Fibroblast of skin of right quadriceps (primary cell): ENCODE results near the gene R3HDM2.

ENCODE experiments used
- DNase-seq: peaks from one replicate; pipeline ENCODE4 v3.0.0-alpha.2; 2013

The R3HDM2 gene

DNA sequence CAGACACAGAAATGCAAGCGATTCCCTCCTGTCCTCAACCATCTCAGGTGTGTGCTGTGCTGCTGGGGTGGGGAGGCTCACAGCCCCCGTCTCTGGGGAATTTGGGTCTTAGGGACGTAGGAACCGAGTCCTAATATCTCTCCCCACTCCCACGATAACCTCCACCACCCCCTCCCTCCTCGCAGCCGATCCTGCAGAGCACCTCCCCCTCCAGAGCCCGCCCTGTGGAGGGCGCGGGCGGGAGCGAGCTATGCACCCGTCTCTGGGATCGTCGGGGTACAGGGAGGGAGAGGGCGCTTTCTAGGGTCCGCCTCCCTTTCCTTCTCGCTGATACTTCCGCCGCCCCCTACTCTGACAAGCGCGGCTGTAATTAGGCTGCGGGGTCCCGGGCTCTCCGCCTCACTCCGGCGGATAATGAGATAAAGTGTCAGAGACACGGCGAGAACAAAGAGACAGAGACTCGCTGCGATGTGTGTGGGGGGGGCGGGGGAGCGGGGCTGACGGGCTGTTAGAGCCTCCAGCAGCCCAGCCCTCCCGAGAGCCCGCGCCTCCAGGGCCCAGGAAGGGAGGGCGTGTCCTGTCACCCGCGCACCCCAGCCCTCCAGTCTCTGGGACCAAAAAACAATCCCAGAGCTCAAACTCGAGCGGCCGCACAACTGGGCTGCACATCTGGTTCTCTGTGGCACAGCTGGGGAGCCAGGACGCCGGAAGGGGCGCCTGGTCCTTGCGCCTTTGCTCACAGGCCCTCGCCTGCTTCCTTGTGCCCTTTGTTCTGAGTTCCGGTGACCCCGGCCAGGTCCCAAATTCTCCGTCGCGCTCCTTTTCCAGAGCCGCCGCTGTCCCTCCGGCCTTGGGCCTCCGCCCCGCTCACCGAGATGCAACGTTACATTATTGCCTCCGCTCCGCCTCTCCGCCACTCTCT, 192.7 kb downstream of the R3HDM2 start:
- DNase-seq, result no peak

DNA sequence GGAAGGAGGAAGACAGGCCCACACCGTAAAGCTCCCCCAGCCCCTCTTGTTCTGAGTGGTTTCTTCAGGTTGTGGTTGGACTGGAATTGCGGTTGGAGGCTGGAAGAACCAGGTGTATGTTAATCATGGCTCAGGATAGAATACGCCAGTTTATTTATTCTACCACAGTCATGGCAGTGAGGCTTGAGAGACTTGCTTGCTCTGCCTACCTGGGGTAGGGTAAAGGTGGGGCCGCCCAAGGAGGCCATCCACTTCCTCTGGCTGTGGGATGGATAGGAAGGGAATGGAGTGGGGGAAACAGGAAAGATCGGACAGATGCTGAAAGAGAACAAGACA, 193.3 kb downstream of the R3HDM2 start:
- no peak for DNase-seq

DNA sequence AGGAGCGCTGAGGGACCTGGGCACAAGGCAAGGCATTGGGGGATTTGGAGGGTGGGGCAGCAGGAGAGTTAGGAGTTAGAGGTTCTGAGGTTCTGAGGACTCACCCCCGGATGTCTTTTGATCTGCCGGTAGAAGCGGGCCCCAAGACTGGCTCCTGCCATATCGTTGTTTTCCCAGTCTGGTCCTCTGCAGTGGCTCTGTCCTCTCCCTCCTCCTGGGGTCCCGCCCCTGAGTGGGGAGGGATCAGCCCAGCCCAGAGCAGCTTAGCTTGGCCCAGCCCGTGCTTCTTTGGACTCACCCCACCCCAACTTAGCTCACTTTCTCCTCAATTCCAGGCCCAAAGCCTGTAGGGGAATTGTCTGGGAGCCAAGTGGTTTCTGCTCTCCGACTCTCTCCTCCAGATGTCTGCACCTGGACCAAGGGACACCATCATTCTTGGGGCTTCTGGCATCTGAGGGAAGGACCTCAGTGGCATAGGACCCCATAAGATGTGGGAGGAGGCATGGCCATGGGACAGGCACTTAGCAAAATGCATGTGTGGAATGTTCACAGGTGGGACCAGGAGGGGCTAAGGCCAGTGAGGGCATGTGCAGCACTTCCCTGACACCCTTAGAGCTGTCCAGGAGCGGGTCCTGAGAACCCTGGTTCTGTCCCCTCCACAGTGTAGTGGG, 193.8 kb downstream of the R3HDM2 start:
- DNase-seq, result no peak

DNA sequence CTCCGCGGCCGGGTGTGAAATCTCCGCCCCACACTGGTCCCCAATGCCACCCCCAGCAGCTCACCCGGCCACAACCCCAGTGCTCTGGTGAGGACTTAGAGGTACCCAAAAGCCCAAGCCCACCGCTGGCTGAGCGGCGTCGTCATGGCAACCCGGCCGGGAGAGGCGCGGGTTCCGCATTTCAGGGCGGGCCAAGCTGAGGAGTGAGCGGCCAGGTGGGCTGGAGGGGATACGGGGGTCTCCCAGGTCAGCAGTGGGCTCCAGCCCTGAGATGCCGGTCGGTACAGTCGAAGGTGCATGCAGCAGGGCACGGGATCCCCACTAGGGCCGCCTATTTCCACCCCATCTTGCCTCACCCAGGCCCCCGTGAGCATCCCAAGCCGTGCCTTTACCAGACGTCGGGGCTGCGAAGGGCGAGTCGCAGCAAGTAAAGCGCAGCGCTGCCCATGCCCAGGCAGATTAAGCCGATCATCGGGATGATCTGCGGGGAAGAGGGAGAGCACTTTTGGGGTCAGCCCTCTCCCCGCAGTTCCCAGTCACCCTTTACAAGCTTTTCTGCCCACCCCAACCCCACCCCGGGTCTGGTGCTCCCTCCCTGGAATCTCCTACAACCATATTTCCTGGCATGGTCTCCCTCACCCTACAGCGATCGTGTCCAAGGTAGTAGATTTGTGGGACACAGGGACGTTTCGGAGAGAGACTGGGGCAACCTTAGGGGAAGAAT, 194.5 kb downstream of the R3HDM2 start:
- no peak for DNase-seq

DNA sequence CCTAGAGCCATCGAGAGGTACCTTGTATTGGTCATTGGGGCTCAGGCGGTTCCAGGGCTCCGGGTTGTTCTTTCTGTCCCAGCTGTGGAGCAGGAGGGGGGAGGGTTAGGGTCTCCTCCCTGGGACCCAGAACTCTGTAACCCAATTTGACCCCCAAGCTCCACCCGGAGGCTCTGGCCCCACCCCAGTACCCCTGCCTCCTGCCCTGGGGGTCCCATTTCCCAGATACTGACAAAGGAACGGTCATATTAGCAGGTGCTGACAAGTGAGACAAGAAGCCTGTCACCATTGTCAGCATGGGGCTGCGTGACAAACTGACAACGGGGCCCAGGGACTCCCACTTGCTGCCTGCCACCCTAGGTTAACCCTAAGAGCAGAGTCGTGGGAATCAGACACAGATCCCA, 195.1 kb downstream of the R3HDM2 start:
- DNase-seq, result no peak

DNA sequence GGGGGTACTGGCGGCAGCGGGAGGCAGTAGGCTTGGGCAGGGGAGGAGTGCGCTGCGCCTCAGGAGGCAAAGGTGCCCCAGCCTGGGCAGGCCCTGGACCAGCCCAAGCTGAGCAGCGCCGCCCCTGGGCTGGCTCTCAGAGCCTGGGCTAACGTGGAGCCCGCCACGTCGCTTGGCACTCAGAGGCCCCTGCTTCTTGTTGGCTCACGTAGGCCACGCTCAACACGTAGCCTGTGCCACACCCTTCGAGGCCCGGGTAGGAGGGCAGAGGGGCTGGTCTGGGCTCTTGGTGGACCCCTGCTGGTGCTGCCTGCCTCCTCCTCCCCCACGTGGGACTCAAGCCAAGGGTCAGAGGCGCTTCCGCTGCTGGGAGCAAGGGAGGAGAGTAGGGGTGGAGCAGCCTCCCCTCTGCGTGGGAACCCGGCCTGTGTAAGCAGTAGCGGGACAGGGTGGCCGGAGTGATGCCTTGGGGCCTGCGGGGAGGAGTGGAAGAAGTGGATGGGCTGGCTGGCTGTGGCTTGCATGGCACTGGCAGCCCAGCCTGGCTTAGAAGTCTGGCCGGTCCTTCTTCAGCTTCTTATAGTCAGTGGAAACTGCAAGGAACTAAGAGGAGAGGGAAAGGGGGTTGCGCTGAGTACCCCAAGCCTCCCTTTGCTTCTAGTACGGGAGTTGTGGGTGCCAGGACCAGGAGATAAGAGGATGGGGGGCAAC, 195.7 kb downstream of the R3HDM2 start:
- DNase-seq, result peak; percentile 74

DNA sequence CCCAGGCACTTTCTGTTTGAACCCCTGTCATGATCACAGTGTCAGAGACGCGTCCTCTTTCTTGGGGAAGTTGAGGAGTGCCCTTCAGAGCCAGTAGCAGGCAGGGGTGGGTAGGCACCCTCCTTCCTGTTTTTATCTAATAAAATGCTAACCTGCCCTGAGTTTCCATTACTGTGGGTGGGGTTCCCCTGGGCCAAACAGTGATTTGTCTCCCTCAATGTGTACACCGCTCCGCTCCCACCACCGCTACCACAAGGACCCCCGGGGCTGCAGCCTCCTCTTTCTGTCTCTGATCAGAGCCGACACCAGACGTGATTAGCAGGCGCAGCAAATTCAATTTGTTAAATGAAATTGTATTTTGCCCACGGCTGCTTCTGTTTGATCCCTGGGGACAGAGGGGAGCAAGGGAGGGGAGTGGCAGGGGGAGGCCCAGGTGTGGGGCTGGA, 196.2 kb downstream of the R3HDM2 start:
- no peak for DNase-seq

DNA sequence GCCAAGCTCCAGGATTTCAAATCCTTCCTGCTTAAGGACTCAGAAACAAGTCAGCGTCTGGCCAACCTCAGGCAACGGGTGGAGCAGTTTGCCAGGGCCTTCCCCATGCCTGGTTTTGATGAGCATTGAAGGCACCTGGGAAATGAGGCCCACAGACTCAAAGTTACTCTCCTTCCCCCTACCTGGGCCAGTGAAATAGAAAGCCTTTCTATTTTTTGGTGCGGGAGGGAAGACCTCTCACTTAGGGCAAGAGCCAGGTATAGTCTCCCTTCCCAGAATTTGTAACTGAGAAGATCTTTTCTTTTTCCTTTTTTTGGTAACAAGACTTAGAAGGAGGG, 196.6 kb downstream of the R3HDM2 start:
- peak; percentile 58 for DNase-seq

DNA sequence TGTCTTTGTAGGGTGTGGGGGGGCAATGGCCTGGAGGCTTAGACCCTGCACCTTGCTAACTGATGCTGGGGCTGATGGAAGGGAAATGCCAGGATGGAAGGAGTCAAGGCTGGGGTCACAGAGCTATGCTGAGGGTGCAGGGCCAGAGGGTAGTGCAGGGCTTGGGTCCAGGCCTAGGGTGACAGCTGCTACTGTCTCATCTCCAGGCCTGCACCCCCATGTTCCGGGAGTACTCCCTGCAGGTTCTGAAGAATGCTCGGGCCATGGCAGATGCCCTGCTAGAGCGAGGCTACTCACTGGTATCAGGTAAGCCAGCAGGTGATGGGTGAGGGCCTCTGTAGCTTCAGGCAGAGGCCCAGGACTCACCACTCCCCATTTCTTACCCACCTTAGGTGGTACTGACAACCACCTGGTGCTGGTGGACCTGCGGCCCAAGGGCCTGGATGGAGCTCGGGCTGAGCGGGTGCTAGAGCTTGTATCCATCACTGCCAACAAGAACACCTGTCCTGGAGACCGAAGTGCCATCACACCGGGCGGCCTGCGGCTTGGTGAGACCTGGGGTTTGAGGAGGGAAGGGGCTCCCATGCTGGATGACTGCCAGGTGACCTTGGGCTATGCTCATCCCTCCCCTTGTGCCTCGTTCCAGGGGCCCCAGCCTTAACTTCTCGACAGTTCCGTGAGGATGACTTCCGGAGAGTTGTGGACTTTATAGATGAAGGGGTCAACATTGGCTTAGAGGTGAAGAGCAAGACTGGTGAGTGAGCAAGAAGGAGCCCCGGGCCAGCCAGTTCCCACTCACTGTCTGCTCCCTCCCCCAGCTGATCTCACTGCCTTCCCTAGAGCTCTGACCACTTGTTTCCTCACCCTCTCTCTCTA, 197.2 kb downstream of the R3HDM2 start:
- DNase-seq, result no peak

DNA sequence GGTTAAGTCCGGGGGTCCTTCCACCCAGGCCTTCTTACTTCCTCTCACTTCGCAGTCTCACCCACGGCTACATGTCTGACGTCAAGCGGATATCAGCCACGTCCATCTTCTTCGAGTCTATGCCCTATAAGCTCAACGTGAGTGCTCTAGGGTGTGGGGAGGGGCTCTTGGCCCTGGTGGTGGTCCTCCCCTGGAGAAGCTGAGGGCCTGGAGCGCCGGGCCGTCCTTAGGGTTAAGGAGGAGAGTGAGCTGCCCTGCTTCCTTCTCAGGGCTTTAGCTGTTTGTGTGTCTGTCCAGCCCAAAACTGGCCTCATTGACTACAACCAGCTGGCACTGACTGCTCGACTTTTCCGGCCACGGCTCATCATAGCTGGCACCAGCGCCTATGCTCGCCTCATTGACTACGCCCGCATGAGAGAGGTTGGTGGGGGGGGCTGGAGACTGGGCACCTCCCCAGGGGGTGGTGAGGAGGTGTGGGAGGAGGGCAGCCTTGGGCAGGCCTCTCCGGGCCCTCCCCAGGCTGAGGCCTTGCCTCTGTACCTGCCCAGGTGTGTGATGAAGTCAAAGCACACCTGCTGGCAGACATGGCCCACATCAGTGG, 198.6 kb downstream of the R3HDM2 start:
- DNase-seq, result no peak

DNA sequence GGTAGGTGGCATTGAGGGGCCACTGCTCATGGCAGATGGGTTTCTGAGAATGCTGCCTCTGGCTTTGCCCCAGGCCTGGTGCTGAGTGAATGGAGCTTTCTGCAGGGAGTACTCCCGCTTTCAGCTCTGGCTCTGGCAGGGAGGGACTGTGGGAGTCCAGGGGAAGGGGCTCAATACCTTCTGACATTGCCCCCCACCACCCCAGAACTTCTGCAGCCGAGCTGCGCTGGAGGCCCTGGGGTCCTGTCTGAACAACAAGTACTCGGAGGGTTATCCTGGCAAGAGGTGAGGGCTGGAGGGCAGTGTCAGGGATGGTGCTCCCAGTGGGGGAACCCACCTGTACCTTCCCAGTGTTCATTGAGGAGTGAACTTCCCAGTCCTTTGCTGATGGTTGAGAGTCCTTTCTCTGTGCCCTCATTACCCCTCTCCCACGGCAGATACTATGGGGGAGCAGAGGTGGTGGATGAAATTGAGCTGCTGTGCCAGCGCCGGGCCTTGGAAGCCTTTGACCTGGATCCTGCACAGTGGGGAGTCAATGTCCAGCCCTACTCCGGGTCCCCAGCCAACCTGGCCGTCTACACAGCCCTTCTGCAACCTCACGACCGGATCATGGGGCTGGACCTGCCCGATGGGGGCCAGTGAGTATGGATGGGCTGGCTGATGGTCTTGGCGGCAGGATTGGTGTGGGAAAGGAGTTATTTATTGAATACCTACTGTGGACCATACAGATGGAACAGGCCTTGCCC, 199.4 kb downstream of the R3HDM2 start:
- DNase-seq, result no peak

DNA sequence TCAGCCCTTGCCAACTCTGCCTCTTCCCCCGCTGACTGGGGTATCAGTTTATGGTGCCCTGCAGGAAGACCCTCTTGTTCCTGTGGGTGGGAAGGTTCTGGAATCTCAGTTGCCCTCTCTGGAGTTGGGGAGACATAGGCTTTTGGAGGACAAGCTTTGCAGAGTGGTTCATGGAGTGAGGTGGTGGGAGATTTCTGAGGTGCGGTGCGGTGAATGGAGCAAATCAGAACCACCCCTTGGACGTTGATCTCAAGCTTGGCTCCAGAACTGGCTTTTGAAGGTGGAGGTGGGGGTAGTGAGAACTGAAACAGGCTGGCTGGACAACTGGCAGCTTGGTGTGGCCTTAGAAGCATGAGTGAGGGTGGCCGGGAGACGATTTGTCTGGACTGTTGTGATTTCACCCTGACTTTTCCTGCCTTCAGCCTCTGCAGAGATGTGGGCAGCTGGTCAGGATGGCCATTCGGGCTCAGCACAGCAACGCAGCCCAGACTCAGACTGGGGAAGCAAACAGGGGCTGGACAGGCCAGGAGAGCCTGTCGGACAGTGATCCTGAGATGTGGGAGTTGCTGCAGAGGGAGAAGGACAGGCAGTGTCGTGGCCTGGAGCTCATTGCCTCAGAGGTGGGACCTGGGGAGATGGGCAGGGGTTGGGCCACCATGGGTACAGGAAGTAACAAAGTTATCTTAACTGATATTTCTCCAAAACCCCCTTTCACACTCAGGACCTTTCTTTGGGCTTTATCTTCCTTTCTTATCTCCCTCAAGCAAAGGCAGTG, 200.3 kb downstream of the R3HDM2 start:
- DNase-seq, result no peak

DNA sequence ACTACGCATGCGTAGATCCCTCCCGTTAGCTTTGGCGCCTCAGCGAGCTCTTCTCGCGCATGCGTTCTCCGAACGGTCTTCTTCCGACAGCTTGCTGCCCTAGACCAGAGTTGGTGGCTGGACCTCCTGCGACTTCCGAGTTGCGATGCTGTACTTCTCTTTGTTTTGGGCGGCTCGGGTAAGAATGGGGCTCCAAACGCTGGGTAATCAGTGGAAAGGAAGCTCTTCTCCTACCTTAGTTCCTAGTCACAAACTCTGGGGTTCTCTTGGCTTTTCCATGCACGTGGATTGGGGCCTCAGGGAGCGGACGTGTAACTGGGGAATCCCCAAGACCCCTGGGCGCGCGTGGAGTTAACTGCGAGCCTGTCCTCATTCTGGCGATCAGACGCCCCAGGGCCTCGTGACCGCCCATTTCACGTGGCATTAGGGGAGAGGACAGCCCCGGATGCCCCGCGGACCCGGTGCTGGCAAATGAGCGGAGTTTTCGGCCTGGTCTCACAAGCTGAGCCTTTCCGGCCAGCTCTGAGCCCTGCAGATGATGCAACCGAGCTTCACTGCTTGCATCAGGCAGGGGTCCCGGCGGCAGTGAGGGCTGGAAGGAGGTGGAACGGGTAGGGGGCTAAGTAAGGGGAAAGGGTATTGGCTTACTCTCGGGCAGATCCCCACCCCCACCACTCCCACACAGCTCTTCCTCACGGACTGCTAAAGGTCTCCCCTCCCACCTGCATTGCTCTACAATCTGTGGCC, 201.0 kb downstream of the R3HDM2 start, which contains the start of gene SHMT2:
TSS of gene SHMT2 (plus strand) at position 78 of the 747 bp plus-strand sequence. CDS start at position 146, 68 bp downstream.
- DNase-seq, result peak; percentile 94

DNA sequence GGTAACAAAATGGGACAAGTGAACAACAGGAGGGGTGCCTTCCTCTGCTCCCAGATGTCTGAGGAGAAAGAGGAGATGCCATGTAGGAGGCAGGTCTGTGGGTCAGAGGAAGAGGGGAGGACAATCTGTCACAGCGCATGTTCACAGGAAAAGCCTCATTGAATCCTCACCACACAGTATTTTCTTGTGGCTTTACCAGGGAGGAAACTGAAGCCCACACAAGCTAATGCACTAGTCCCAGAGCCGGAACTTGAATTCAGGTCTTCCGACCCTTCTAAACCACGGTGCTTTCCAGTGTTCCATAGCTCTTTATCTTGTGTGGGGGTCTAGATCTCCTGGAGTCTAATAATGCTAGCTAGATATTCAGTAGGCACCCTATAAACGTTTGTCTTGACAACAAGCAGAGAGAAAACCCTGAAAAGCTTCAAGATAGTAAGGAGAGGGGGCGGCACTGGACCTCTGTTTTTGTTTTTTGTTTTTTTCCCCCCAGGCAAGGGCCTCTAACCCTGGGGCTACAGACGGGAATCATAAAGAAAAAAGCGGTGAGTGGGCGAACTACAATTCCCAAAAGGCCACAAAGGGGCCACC, 201.7 kb downstream of the R3HDM2 start:
- no peak for DNase-seq

DNA sequence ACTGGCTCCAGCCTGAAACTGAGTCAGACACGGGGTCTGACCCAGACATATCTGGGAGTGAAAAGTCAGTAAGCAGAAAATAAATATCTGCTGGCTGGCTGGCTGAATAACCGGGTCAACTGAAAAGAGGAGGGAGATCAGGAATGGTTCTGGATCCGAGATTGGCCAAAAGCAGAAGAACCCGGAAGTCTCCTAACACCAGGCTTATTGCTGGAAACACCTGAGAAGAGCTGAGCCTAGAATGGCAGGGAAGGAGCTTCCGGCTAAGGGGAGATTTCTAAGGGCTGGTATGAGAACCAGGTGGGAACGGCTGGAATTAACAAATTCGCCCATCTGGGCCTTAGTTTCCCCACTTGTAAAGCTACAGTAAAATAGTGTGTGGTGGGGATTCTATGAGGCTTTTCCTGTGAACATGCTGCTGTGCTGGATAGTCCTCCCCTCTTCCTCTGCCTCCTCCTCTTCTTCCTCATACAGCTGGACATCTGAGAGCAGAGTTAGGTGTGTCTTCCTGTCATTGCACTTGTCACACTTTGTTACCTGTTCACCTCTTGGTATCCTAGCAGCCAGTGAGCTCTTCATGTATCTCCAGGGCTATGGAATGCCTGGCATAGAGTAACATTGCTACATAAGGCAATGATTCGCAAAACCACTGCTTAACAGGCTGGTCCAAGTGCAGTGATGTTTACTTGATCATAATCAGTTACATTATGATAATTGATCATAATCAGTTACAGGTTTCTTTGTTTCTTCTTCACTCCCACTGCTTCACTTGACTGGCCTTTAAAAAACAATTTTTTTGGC, 203.3 kb downstream of the R3HDM2 start:
- no peak for DNase-seq

DNA sequence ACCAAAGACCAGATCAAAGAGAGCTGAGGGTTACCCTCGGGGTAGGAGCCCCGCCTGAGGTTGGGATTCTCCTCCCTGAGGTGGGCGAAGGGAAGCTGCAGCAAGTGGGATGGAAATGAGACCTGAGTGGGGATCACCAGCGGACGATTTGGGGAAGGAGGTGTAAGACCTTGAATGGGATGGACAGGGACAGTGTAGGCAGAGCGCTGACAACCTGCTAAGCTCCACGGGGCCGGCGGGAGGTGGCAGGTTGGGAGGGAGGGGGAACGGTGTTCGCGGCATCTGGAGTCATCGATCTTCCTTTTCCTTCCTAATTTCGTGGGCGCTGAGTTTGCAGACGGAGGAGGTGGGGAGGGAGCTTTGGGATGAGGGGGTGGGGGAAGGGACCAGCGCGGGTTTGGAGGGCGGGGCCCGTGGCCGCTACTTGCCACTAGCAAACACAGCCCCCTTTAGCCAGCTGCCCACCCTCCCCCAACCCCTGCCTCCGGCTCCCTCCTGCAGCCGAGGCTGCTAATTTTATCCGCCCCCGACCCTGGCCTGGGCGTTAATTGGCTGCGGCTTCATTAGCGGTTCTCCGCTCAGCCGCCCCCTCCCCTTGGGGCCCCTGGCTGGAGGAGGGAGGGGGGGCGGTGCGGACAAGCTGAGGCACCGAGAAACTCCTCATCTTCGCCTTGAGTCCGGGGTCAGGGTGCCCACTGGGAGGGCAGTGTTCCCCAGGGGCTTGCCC, 204.1 kb downstream of the R3HDM2 start:
- DNase-seq, result no peak

DNA sequence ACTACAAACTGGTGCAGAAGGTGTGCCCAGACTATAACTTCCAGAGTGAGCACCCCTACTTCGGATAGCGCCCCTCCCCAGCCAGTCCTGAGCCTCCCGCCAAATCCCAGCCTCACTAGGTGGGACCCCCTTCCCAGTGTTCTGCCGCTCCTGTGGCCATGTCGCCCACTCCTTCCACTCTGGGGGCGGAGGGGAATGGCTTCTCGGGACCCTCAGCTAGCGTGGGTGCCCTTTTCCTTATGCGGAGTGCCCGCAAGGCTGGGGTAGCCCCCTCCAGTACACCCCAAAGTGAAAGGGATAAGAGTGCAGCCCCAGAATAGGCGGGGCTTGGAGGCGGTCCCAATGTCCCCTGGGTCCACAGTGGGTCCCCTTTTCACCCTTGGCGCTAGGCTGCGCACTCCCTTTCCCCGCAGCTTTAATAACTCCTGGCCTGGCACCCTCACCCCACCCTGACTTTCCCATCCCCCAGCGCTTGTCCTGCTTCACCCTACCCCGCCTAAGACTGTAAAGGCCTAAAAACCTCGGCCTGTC, 205.1 kb downstream of the R3HDM2 start:
- no peak for DNase-seq
